Liver (tissue), 9 donors: Measurements from ENCODE around the gene ARHGEF4. TPM values are rescaled to one million over a fixed set of nuclear protein-coding genes. Genes with fewer than 3 reads are reported as not detected.
"Not testable (repeated sequence)": the region's sequence is repeated elsewhere in the genome, so short reads cannot be mapped to it uniquely, and the experiment has no call there.

Experiments used
- DNase-seq: peaks from one replicate; pipeline ENCODE4 v3.0.0-alpha.2; 2017; ENCODE audit warnings: low spot score
- H3K27ac ChIP-seq, 2 donors: one replicate each; pipeline ENCODE4 v1.7.0; 2013; ENCODE audit warnings: inconsistent platforms in 2 of 2, low read length in 2 of 2, control low read depth in 1 of 2, low read depth in 1 of 2, mild to moderate bottlenecking in 1 of 2
- H3K27me3 ChIP-seq, 4 donors: one replicate each; pipeline versions ENCODE4 v1.6.1 to v1.7.0; 2013; ENCODE audit warnings: low read length in 3 of 4, inconsistent platforms in 1 of 4, mild to moderate bottlenecking in 1 of 4, moderate library complexity in 1 of 4; ENCODE audit not compliant: control insufficient read depth in 4 of 4, insufficient read depth in 4 of 4
- H3K36me3 ChIP-seq, 4 donors: one replicate each; pipeline versions ENCODE4 v1.6.1 to v1.7.0; 2013; ENCODE audit warnings: low read length in 3 of 4, mild to moderate bottlenecking in 3 of 4, low read depth in 1 of 4, moderate library complexity in 1 of 4; ENCODE audit not compliant: control insufficient read depth in 4 of 4, insufficient read depth in 3 of 4
- H3K4me1 ChIP-seq, 4 donors: one replicate each; pipeline versions ENCODE4 v1.6.1 to v1.7.0; 2013; ENCODE audit warnings: low read length in 3 of 4, mild to moderate bottlenecking in 3 of 4, moderate library complexity in 1 of 4; ENCODE audit not compliant: control insufficient read depth in 4 of 4, insufficient read depth in 4 of 4
- H3K4me3 ChIP-seq, 3 donors: one replicate each; pipeline versions ENCODE4 v1.6.1 to v1.7.0; 2013; ENCODE audit warnings: low read length in 3 of 3, control low read depth in 1 of 3, low read depth in 1 of 3, mild to moderate bottlenecking in 1 of 3
- H3K9ac ChIP-seq, 2 donors: one replicate each; pipeline ENCODE4 v1.7.0; 2013; ENCODE audit warnings: low read length in 2 of 2, mild to moderate bottlenecking in 2 of 2, moderate library complexity in 2 of 2, control low read depth in 1 of 2, low read depth in 1 of 2
- H3K9me3 ChIP-seq, 4 donors: one replicate each; pipeline versions ENCODE4 v1.6.1 to v1.7.0; 2013; ENCODE audit warnings: low read length in 3 of 4; ENCODE audit not compliant: control insufficient read depth in 4 of 4
- EGR1 ChIP-seq, 2 donors: IDR thresholded peaks; 2 replicates each; pipeline ENCODE4 v1.6.1; 2016 to 2018; ENCODE audit warnings: antibody characterized with exemption in 2 of 2, low read depth in 2 of 2
- FOXA1 ChIP-seq: IDR thresholded peaks from 2 replicates; pipeline ENCODE4 v1.6.1; 2016; ENCODE audit warnings: antibody characterized with exemption
- GABPA ChIP-seq, 2 donors: IDR thresholded peaks in 1 of 2; conservative IDR thresholded peaks in 1 of 2; 2 replicates each; pipeline ENCODE4 v1.6.1; 2016; ENCODE audit warnings: antibody characterized with exemption in 2 of 2, mild to moderate bottlenecking in 1 of 2, moderate library complexity in 1 of 2
- HNF4A ChIP-seq, 2 donors: conservative IDR thresholded peaks; 2 replicates each; pipeline ENCODE4 v1.6.1; 2016; ENCODE audit warnings: antibody characterized with exemption in 2 of 2, mild to moderate bottlenecking in 2 of 2
- HNF4G ChIP-seq: IDR thresholded peaks from 2 replicates; pipeline ENCODE4 v1.6.1; 2016; ENCODE audit warnings: antibody characterized with exemption
- NR2F2 ChIP-seq: IDR thresholded peaks from 2 replicates; pipeline ENCODE4 v1.6.1; 2016; ENCODE audit warnings: antibody characterized with exemption
- RAD21 ChIP-seq, 2 donors: IDR thresholded peaks; 2 replicates each; pipeline ENCODE4 v1.6.1; 2016; ENCODE audit warnings: antibody characterized with exemption in 2 of 2, mild to moderate bottlenecking in 2 of 2
- RXRA ChIP-seq, 2 donors: IDR thresholded peaks; 2 replicates each; pipeline ENCODE4 v1.6.1; 2017 to 2018; ENCODE audit warnings: antibody characterized with exemption in 2 of 2, mild to moderate bottlenecking in 1 of 2
- TAF1 ChIP-seq: conservative IDR thresholded peaks from 2 replicates; pipeline ENCODE4 v1.6.1; 2016; ENCODE audit warnings: antibody characterized with exemption, mild to moderate bottlenecking
- YY1 ChIP-seq: IDR thresholded peaks from 2 replicates; pipeline ENCODE4 v1.6.1; 2016; ENCODE audit warnings: antibody characterized with exemption, mild to moderate bottlenecking
- WGBS: extraction: QIAGEN DNeasy Blood & Tissue Kit; methylation state at CpG from one replicate; pipeline ENCODE4 v1.1.7; 2013; 5-methylcytosine and 5-hydroxymethylcytosine counted together
- polyA plus RNA-seq, 2 donors: library from polyadenylated mRNA; stranded (reverse) in 1 of 2; unstranded in 1 of 2; fragments of 200-250 nt in 1 of 2; fragments of >200 nt in 1 of 2; fragmentation: Nextera tagmentation in 1 of 2; extraction: Ambion mirVana in 1 of 2; gene quantifications; one replicate each; pipeline versions ENCODE4 v1.2.1 to v1.2.3, GENCODE V29; 2013 to 2015
- total RNA-seq, 2 donors: library from RNA; depleted of rRNA; stranded (reverse); fragments of >200 nt; gene quantifications; one replicate each; pipeline ENCODE4 v1.2.3, GENCODE V29; 2014
- TF ChIP-seq, protein P1 (sequence below): IDR thresholded peaks from 2 replicates; pipeline ENCODE4 v1.6.1; 2016; ENCODE audit warnings: antibody characterized with exemption
- TF ChIP-seq, protein P2 (sequence below): IDR thresholded peaks from 2 replicates; pipeline ENCODE4 v1.6.1; 2016; ENCODE audit warnings: antibody characterized with exemption
- TF ChIP-seq, protein P3 (sequence below): IDR thresholded peaks from 2 replicates; pipeline ENCODE4 v1.6.1; 2016; ENCODE audit warnings: antibody characterized with exemption
- TF ChIP-seq, protein P4 (sequence below): IDR thresholded peaks from 2 replicates; pipeline ENCODE4 v1.6.1; 2016; ENCODE audit warnings: antibody characterized with exemption, mild to moderate bottlenecking
- donor health status: healthy.
- donor health status: healthy.
- donor health status: healthy.
- donor health status: healthy.
- donor health status: healthy.

Gene ARHGEF4
- total and polyA plus RNA-seq, 4 donors: 0.08 TPM; not detected in 2

DNA sequence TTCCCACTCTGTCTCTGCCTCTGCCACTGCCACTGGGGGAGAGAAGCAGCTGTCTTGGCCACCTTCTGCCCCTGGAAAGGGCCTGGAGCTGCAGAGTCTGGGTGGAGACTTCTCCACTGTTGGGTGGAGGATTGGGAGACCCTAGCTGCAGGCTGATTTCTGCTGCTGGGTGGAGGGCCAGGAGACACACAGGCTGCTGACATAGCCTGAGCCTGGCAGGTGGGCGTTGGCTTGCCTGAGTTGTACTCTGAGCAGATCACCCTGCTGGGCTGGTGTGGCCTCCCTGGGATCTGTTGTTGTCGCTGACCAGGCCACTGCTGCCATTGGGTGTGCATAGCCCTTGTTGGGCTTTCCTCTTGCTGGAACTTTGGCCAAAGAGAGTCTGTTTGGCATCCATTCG lies 64.3 kb downstream of the ARHGEF4 start (continued):
- TF ChIP-seq, protein P1, sequence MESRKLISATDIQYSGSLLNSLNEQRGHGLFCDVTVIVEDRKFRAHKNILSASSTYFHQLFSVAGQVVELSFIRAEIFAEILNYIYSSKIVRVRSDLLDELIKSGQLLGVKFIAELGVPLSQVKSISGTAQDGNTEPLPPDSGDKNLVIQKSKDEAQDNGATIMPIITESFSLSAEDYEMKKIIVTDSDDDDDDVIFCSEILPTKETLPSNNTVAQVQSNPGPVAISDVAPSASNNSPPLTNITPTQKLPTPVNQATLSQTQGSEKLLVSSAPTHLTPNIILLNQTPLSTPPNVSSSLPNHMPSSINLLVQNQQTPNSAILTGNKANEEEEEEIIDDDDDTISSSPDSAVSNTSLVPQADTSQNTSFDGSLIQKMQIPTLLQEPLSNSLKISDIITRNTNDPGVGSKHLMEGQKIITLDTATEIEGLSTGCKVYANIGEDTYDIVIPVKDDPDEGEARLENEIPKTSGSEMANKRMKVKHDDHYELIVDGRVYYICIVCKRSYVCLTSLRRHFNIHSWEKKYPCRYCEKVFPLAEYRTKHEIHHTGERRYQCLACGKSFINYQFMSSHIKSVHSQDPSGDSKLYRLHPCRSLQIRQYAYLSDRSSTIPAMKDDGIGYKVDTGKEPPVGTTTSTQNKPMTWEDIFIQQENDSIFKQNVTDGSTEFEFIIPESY: no peak
- TF ChIP-seq RAD21 (IDR thresholded peaks at IDR 0.05) (no peak), HNF4A (conservative IDR thresholded peaks at IDR 0.05) (no peak)

DNA sequence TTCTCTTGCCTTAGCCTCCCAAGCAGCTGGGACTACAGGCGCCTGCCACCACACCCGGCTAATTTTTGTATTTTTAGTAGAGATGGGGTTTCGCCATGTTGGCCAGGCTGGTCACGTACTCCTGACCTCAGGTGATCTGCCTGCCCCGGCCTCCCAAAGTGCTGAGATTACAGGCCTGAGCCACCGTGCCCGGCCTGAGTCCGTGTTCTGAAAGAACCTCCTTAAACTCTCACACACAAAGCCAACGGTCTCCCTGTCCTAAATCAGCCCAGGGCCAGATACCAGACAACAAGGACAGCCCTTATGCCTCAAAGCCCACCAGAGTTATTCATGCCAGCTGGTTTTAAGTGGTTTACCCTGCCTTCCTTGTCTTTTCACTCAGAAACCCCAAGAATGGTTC lies 64.9 kb downstream of the ARHGEF4 start:
- WGBS: 84% methylated on average over 9 of the region's 9 CpGs
- not testable (repeated sequence) for H3K36me3 ChIP-seq, H3K27ac ChIP-seq, H3K9me3 ChIP-seq, H3K9ac ChIP-seq, H3K27me3 ChIP-seq, DNase-seq, H3K4me1 ChIP-seq, H3K4me3 ChIP-seq

DNA sequence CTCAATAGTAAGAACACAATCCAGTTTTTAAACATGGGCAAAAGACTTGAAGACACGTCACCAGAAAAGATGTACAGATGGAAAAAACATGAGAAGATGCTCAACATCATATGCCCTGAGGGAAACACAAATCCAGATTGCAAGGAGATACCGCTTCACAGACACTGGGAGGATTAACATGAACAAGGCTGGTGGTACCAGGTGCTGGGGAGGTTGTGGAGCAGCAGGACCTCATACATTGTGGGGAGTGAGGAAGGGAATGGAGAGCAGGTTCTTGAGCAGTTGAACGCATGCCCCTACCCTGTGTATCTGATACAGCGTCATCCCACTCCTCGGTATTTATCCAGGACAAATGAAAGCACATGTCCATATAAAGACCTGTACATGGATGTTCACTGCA lies 72.1 kb downstream of the ARHGEF4 start:
- H3K4me1 ChIP-seq: no peaks in the 10 kb centered on the region
- no peak overlapping the region for H3K27ac ChIP-seq
- no peak for DNase-seq
- no peak overlapping the region for H3K4me3 ChIP-seq
- no peaks in the 10 kb centered on the region for H3K27me3 ChIP-seq
- H3K9me3 ChIP-seq: peaks cover 0 to 5% (median 2%) of the 10 kb centered on the region in 4 donors
- H3K36me3 ChIP-seq: no peaks in the 10 kb centered on the region
- 91% methylated on average over 5 of the region's 5 CpGs for WGBS
- TF ChIP-seq, protein P2, sequence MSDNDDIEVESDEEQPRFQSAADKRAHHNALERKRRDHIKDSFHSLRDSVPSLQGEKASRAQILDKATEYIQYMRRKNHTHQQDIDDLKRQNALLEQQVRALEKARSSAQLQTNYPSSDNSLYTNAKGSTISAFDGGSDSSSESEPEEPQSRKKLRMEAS: no peak
- no peak for TF ChIP-seq RAD21 (IDR thresholded peaks at IDR 0.05)
- TF ChIP-seq, protein P1: no peak
- no peak for TF ChIP-seq GABPA (IDR thresholded peaks at IDR 0.05 in 1 of 2, conservative IDR thresholded peaks at IDR 0.05 in 1 of 2)
- no peak overlapping the region for H3K9ac ChIP-seq

DNA sequence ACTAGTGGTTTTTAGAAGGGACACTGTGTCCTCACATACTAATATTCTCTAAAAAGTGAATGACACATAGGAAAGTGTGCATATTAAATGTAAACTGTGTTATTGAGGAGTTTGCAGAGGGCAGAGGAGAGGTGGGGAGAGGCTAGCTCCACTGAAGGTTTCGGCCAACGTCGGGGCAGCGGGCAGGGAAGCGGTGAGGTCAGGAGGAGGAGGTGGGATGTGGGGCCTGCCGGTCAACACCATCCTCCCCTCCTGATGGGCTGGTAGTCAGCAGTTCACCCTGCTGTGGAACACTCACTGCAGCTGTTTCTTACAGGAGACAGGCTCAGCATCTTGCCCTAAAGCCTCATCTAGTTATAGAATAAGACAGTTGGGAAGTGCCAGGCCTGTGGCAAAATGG lies 74.2 kb downstream of the ARHGEF4 start:
- H3K27ac ChIP-seq: no peak overlapping the region
- H3K4me3 ChIP-seq: no peak overlapping the region
- no peaks in the 10 kb centered on the region for H3K4me1 ChIP-seq
- DNase-seq: no peak
- WGBS: 70% methylated on average over 6 of the region's 6 CpGs
- H3K27me3 ChIP-seq: peaks cover 3 to 4% (median 3%) of the 10 kb centered on the region in 4 donors
- peaks cover 0 to 5% (median 2%) of the 10 kb centered on the region in 4 donors for H3K9me3 ChIP-seq
- no peak overlapping the region for H3K9ac ChIP-seq
- H3K36me3 ChIP-seq: no peaks in the 10 kb centered on the region
- no peak for TF ChIP-seq FOXA1
- TF ChIP-seq, protein P3, sequence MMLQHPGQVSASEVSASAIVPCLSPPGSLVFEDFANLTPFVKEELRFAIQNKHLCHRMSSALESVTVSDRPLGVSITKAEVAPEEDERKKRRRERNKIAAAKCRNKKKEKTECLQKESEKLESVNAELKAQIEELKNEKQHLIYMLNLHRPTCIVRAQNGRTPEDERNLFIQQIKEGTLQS: no peak
- TF ChIP-seq HNF4G: no peak
- TF ChIP-seq, protein P1: no peak
- TF ChIP-seq, protein P2: no peak
- TF ChIP-seq NR2F2: no peak
- TF ChIP-seq EGR1 (IDR thresholded peaks at IDR 0.05; ENCODE audit: low read depth in 2 of 2): no peak
- no peak for TF ChIP-seq TAF1
- TF ChIP-seq RXRA (IDR thresholded peaks at IDR 0.05): no peak
- TF ChIP-seq YY1: no peak
- TF ChIP-seq, protein P4, sequence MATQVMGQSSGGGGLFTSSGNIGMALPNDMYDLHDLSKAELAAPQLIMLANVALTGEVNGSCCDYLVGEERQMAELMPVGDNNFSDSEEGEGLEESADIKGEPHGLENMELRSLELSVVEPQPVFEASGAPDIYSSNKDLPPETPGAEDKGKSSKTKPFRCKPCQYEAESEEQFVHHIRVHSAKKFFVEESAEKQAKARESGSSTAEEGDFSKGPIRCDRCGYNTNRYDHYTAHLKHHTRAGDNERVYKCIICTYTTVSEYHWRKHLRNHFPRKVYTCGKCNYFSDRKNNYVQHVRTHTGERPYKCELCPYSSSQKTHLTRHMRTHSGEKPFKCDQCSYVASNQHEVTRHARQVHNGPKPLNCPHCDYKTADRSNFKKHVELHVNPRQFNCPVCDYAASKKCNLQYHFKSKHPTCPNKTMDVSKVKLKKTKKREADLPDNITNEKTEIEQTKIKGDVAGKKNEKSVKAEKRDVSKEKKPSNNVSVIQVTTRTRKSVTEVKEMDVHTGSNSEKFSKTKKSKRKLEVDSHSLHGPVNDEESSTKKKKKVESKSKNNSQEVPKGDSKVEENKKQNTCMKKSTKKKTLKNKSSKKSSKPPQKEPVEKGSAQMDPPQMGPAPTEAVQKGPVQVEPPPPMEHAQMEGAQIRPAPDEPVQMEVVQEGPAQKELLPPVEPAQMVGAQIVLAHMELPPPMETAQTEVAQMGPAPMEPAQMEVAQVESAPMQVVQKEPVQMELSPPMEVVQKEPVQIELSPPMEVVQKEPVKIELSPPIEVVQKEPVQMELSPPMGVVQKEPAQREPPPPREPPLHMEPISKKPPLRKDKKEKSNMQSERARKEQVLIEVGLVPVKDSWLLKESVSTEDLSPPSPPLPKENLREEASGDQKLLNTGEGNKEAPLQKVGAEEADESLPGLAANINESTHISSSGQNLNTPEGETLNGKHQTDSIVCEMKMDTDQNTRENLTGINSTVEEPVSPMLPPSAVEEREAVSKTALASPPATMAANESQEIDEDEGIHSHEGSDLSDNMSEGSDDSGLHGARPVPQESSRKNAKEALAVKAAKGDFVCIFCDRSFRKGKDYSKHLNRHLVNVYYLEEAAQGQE: no peak
